Esophagus squamous epithelium (tissue), 5 donors: ENCODE data around the gene CCNDBP1. TPM values are rescaled to one million over a fixed set of nuclear protein-coding genes. Genes with fewer than 3 reads are reported as not detected.

Experiments used
- DNase-seq: peaks from one replicate; lab custom pipeline; 2025; lab: John Stamatoyannopoulos, UW
- H3K27ac ChIP-seq, 4 donors: fragments of 200-600 bp; sonication (generic); one replicate each; pipeline ENCODE4 v1.5.1; 2016 to 2019; ENCODE audit warnings: mild to moderate bottlenecking in 1 of 4
- H3K27me3 ChIP-seq, 4 donors: fragments of 200-600 bp; sonication (generic); 1 replicate in 3 of 4; 2 replicates in 1 of 4; pipeline versions ENCODE4 v1.5.1 to v1.6.0; 2017 to 2021; ENCODE audit warnings: antibody characterized with exemption in 1 of 4
- H3K36me3 ChIP-seq, 3 donors: fragments of 200-600 bp; sonication (generic); one replicate each; pipeline ENCODE4 v1.5.1; 2016 to 2019
- H3K4me1 ChIP-seq, 3 donors: fragments of 200-600 bp; sonication (generic); one replicate each; pipeline ENCODE4 v1.5.1; 2017 to 2019
- H3K4me3 ChIP-seq, 4 donors: fragments of 200-600 bp; sonication (generic); 1 replicate in 3 of 4; 2 replicates in 1 of 4; pipeline ENCODE4 v1.5.1; 2016 to 2019; ENCODE audit warnings: mild to moderate bottlenecking in 2 of 4, moderate library complexity in 1 of 4
- H3K9me3 ChIP-seq, 3 donors: fragments of 200-600 bp; sonication (generic); one replicate each; pipeline ENCODE4 v1.5.1; 2016 to 2019
- CTCF ChIP-seq, 6 experiments: fragments of 450-650 bp in 4 of 6; fragments of 200-600 bp in 2 of 6; sonication (generic) in 2 of 6; IDR thresholded peaks; one replicate each; pipeline ENCODE4 v1.5.1; 2016 to 2019; ENCODE audit warnings: antibody characterized with exemption in 6 of 6, mild to moderate bottlenecking in 4 of 6, moderate library complexity in 4 of 6
- POLR2A ChIP-seq, 4 donors: fragments of 450-650 bp; IDR thresholded peaks; one replicate each; pipeline ENCODE4 v1.6.1; 2017; ENCODE audit warnings: antibody characterized with exemption in 4 of 4, mild to moderate bottlenecking in 4 of 4, moderate library complexity in 3 of 4
- WGBS, 2 donors: methylation state at CpG; one replicate each; pipeline ENCODE4 v1.1.5; 2018; 5-methylcytosine and 5-hydroxymethylcytosine counted together
- intact Hi-C: fragments of 100-400 bp; cut with DNase I; formaldehyde crosslinking; loops from one replicate; pipeline ENCODE4 v1.15.0; 2022
- total RNA-seq, 4 donors: library from RNA; depleted of rRNA; stranded (reverse); fragments of >200 nt; gene quantifications; one replicate each; pipeline ENCODE4 v1.1.0, GENCODE V29; 2016
- donor health status: DM: yes; HTN: yes; CAD: no.

CCNDBP1 gene
- total RNA-seq, 4 donors from 2014 or later: 36.5 to 78.4 (median 71.5) TPM

DNA sequence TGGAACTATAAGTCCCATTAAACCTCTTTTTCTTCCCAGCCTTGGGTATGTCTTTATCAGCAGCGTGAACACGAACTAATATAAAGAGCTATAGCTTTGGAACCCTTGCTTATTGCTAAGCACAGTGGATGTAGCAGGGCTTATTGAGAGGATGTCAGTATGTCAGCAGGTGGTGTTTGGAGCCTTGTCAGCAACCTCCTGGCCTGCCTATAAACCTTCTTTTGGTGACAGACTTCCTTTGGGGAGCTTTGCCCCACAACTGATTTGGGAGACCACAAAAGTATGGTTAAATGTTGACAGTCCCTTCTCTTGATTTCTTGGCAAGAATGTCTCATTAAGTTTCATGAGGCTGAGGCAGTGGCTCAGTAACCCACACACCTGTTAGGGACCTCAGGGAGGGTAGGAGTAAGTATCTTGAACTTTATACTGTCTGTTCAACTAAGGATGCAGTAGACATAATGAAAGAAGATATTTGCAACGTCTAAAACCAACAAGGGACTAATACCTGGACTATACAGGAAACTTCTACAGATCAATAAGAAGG lies 14.8 kb downstream of the CCNDBP1 start:
- no peak for TF ChIP-seq POLR2A (IDR thresholded peaks at IDR 0.05)
- TF ChIP-seq CTCF (IDR thresholded peaks at IDR 0.05): no peak
- 77 to 78% methylated on average over 3 of the region's 3 CpGs for WGBS, 2 donors
- intact Hi-C loops: no loop called here
- Histone ChIP-seq H3K36me3 (peaks cover 0 to 37% (median under 1%) of the 10 kb centered on the region in 3 donors), H3K27me3 (no peaks in the 10 kb centered on the region), H3K4me1 (peaks cover 0 to 4% (median 0%) of the 10 kb centered on the region in 3 donors), H3K4me3 (no peak overlapping the region), H3K9me3 (no peaks in the 10 kb centered on the region), H3K27ac (no peak overlapping the region)
- DNase-seq: no peak

DNA sequence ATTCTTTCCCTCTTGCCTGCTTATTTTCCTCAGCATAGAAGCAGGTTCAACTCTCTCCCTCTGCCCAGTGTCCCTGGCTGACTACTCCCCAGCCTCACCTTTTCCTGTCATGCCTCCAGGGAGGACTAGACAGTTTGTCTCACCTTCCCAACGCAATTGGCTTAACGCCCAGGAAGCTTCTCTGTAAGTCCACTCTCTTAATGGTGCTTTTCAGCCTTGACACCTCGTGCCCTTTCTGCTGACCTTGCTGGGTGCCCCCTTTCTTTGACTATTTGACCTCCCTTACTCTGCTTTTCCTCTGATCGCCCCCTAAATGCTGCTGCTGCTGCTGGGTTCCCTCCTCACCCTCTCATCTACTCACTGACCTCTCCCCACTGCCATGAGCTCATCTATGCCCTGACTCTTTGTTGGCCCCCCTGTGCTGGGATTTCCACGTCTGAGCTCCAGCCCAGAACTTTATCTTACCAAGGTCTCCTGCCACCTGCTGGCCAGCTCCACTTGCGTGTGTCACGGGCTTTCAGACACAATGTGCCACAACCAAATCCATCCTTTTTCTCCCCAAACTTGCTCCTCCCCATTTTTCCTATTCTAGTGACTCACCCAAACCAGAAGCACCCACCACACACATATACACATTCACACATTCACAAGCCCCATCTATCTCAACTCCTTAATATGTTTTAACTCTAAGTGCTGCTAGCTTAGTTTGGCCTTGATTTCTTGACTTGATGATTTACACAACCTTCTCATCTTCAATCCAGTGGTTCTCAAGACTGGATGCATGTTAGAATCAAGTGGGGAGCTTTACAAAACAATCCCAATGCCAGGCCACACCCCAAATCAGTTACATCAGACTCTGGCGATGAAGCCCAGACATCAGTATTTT lies 19.1 kb downstream of the CCNDBP1 start:
- TF ChIP-seq CTCF (IDR thresholded peaks at IDR 0.05) (peak; percentile 32 to 59 (median 49)), POLR2A (IDR thresholded peaks at IDR 0.05) (no peak)

GRCh38 chr15:43206054-43206453 lies 20.9 kb downstream of the CCNDBP1 start:
- intact Hi-C loops: no loop called here
- WGBS, 2 donors: 60 to 81% methylated on average over 2 to 3 of the region's 5 CpGs
- H3K9me3 ChIP-seq: no peaks in the 10 kb centered on the region
- DNase-seq: no peak
- peaks cover 0 to 41% (median 0%) of the 10 kb centered on the region in 4 donors for H3K27me3 ChIP-seq
- TF ChIP-seq POLR2A (IDR thresholded peaks at IDR 0.05) (no peak), CTCF (IDR thresholded peaks at IDR 0.05) (no peak)
- H3K4me3 ChIP-seq: no peak overlapping the region
- no peak overlapping the region for H3K27ac ChIP-seq
- peaks cover 0 to 4% (median 0%) of the 10 kb centered on the region in 3 donors for H3K4me1 ChIP-seq
- H3K36me3 ChIP-seq: no peaks in the 10 kb centered on the region

More for the DNA sequence above, 19.1 kb downstream of the CCNDBP1 start:
- Histone ChIP-seq H3K36me3 (no peaks in the 10 kb centered on the region), H3K27ac (no peak overlapping the region), H3K4me1 (peaks cover 0 to 4% (median 0%) of the 10 kb centered on the region in 3 donors), H3K4me3 (no peak overlapping the region), H3K27me3 (peaks cover 0 to 23% (median 0%) of the 10 kb centered on the region in 4 donors), H3K9me3 (no peaks in the 10 kb centered on the region)
- intact Hi-C loops: no loop called here
- no peak for DNase-seq
- WGBS, 2 donors: 32 to 40% methylated on average over 8 of the region's 8 CpGs

DNA sequence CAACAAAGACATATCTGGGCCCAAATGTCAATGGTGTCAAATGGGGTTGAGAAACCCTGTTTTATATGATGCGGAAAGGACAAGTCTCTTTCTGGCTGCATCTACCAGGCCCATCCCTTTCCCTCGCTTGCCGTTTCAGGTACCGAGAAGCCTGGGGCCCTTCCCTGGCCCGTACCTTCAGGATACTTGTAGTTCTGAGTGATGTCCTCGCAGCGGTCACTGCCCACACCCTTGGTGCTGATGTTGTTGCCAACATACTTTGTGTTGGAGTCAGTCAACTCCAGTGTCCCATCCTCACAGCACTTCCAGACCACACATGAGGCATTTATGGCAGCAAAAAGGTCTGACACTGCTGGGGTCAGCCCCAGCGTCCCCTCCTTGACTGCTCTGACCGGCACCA lies 21.8 kb downstream of the CCNDBP1 start:
- Histone ChIP-seq H3K27ac (no peak overlapping the region), H3K4me1 (peaks cover 0 to 4% (median 0%) of the 10 kb centered on the region in 3 donors), H3K4me3 (no peak overlapping the region), H3K27me3 (peaks cover 0 to 50% (median 0%) of the 10 kb centered on the region in 4 donors), H3K9me3 (no peaks in the 10 kb centered on the region), H3K36me3 (no peaks in the 10 kb centered on the region)
- 90 to 99% methylated on average over 7 to 9 of the region's 9 CpGs for WGBS, 2 donors
- intact Hi-C loops: no loop called here
- no peak for DNase-seq
- TF ChIP-seq CTCF (IDR thresholded peaks at IDR 0.05): no peak
- no peak for TF ChIP-seq POLR2A (IDR thresholded peaks at IDR 0.05)
